ENCODE data around the gene CLNK.

The CLNK gene

DNA sequence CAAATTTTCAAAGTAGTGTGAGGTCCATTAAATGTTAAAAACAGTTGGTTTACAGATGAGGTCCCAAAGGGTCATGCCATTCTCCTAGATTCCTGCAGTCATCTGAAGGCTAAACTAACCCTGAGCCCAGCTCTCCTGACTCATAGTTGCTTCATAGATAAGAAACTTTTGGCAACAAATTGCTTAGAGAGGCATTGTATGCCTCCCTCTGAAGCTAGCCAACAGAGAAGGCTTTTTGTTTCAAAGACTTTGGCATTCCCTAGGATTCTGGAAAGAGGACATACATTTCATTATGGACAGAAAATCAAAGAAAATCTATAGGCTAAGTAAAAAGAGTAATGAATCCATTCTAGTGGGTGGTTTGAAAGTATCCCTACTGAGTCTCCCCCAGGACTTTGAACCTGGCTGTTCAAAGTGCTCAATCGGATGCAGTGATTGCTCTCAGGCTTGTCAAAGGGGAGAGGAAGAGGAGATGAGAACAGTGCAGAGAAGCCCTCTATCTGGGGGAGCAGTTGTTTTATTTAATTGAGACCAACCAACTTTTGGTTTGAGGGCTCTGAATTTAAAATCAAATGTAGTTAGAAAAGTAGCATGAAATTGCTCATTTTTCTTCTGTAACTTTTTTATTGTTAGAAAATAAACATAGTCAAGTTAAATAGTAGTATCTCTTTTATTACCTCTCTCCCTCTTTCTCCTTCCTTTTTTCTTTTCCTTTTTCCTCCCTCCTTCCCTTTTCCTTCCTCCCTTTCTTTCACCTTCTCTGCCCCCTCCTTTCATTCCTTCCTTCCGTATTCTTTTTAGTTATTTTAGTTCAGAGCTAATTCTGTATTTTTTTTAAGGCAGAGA, 155.1 kb downstream of the CLNK start:
- in situ Hi-C loops (cut with MboI; ENCODE audit: low sequenced_read_pairs) = loop anchor here (25.0 kb wide), 1 partner anchor 367 kb away; no protein-coding TSS in a partner anchor

DNA sequence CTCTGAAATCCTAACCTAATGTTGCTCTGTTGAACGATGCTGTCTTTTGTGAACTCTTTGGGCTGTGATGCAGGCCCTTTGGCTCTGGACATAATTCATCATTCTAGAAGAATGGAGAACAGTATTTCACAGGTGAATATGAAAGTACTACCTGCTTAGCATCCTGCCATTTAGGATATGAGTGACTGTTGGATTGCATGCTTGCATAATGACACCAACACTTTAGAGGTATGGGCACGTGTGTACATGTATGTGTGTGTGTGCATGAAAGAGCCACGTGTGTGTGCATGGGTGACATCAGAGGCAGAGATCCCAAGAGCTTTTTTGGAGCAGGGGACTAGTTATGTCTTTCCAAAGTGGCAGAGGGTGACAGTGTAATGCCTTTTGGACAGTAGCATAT, 157.1 kb downstream of the CLNK start:
- in situ Hi-C loops (cut with MboI; ENCODE audit: low sequenced_read_pairs) = loop anchor here (25.0 kb wide), 1 partner anchor 365 kb away; no protein-coding TSS in a partner anchor

DNA sequence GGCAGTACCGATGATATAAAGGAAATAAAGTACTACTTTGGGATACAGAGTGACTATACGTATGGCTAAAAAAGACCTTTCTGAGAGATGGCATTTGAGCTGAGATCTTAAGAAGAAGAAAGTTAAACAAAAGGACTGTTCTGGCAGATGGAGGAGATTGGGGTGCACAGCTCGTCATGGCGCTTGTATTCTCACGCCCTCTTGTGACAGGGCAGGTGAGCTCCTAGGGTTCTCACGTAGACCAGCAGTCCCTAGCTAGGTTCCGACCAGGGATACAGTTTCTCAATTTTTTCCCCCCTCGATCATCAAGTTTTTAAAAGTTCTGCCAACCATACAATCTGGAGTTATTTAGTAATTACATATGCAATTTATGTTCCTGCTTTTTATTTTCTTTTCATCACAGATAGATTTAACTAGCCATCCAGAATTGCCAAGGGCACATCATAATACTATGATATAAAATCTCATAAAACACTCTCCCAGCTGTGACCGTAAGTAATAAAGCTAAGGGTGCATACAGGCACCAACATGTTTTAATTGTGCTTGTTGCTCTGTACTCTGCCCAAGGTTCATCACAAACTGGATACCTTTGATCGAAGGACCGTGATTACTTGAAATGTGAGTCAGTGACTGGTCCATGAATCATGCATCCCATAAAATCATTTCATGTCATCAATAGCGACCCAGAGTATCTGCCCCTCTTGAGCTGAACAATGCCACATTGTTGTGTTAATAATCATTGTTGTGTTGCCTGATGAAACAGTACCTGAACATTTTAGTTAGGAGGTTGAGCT, 157.9 kb downstream of the CLNK start:
- in situ Hi-C loops (cut with MboI; ENCODE audit: low sequenced_read_pairs) = loop anchor here (25.0 kb wide), 1 partner anchor 364 kb away; no protein-coding TSS in a partner anchor

DNA sequence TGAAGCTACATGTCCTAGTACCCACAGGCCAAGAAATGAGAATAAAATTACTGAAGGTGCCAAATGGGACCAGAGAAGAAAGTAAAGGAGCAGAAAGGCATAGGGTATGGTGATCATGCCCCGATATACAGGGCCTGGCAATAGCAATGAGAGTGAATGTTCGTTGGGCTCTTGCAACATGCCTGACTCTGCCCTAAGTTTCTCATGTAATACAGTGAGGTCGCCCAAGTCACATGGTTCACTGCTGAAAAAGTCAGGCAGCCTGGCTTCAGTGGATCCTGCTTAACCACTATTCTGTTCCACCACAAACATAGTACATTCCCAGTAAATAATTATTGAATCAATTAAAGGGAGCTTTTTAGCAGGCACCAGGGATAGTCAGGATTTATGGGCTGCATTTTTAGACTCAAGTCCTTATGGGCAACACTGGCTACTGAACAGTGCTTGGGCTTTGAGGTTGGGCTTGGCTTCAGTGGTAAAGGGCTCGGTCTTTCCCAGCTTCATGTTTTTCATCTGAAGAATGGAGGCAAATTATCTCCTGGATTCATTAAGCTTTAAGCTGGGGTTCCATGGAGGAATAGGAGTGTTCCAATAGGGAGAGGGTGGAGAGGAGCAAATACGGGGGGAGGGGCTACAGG, 160.3 kb downstream of the CLNK start:
- in situ Hi-C loops (cut with MboI; ENCODE audit: low sequenced_read_pairs) = no loop called here

DNA sequence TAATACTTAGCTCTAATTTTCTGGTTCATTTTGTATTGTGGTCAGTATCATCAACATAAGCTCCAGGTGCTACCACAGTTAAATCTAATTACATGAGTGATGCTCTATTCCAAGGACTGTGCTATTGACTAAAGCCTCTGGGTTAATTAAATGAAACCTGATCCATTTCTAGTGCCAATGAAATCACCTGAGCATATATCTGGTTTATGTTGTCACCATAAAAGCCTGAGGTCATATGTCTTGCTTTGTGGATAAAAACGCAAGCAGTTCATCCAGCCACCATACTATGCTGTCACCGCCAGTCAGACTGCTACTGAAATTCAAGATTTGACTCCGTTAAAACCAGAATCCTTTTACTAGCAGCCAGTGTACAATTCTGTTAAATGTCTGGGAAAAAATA, 163.1 kb downstream of the CLNK start:
- in situ Hi-C loops (cut with MboI; ENCODE audit: low sequenced_read_pairs) = no loop called here

DNA sequence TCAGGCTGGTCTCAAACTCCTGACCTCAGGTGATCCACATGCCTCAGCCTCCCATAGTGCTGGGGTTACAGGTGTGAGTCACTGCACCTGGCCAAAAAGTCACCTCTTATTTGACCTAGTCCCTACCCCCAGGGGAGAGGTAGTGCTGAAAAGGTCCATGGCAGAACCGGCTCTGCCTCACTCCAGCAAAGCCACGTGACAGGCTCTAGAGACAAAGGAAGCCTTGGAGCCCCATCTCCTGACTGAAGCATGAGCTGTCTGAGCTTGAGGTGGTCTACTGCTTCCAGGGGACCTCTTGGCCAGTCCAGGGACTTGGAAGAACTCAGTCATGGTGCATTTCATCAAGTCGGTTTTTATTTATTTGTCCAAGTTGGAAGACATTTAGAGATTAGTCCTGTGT, 174.8 kb downstream of the CLNK start:
- in situ Hi-C loops (cut with MboI; ENCODE audit: low sequenced_read_pairs) = no loop called here

DNA sequence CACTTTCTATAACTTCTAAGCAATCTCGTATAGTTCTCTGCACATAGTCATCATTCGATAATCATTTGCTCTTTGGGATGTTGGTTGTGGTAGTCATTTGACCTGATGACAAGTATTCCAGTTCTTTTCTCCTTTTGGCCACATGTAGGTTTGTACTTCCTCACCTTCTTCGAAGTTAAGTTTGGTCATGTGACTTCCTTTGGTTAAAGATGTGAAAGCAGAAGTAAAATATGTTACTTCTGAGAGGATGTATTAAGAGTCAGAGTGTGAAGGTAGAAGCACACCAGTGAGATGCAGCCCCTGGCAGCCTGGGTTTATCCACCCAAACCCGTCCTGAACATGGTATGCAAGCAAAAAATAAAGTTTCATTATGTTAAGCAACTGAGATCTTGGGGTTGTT, 178.5 kb downstream of the CLNK start:
- in situ Hi-C loops (cut with MboI; ENCODE audit: low sequenced_read_pairs) = no loop called here

DNA sequence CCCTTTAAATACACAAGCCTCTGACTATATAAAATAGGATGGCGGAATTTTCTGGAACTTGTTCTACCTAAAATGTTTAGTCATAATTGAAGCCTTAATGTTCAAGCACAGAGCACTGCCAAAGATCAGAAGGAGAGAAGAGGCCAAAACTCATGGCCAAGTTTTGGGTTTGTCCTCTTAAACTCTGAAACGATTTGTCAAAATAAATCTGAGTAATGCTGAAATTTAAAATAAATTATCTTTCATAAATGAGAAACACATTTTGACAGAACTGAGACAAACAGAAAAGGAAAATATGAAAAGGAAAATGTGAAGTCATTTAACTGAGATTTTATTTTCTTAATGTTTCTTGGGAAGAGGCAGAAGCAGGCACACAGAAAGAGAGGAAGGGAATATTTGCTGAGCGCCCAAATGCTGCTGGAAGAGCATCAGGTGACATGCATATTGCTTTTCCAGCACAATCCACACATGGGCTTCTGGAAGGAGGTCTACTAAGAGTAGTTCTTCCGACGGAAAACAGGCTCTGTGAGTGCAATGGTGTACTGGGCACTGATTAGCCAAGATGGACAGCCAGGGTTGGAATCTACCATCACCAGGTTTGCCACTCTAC, 179.9 kb downstream of the CLNK start:
- in situ Hi-C loops (cut with MboI; ENCODE audit: low sequenced_read_pairs) = no loop called here

DNA sequence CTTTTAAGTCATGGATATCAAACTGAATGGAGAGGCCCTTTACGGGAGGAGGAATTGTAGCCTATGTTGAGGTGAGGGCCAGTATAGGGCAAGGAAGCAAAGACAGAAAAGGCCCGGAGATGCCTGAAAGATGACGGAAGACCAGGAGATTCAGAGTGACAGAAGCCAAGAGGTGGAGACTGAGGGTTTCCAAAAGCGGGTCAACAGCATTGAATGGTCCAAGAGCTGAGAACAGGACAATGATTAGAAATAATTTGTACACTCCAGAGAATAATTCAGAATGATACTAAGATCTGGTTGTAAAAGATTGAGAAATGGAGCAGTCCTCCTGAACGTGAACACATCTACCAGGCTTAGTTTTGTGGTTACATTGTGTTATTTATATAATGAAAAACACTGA, 181.9 kb downstream of the CLNK start:
- in situ Hi-C loops (cut with MboI; ENCODE audit: low sequenced_read_pairs) = no loop called here

DNA sequence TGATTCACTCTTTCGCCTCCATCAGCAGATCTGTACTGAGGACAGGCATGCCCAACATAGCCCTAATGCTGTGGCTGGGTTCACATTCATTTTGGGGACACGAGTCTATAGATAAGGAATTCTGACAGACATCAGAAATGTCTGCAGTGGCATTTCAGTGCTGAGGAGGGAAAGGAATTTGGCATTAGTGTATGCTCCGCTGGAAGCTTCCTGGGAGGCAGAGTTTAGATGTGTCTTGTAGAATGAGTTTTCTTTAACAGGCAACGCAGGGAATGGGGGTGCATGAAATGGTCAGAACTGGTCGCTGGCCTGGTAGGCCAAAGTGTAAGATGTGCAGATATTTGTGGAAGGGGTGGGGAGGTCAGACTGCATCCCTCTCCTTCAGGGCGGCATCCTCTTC, 183.8 kb downstream of the CLNK start:
- in situ Hi-C loops (cut with MboI; ENCODE audit: low sequenced_read_pairs) = no loop called here

DNA sequence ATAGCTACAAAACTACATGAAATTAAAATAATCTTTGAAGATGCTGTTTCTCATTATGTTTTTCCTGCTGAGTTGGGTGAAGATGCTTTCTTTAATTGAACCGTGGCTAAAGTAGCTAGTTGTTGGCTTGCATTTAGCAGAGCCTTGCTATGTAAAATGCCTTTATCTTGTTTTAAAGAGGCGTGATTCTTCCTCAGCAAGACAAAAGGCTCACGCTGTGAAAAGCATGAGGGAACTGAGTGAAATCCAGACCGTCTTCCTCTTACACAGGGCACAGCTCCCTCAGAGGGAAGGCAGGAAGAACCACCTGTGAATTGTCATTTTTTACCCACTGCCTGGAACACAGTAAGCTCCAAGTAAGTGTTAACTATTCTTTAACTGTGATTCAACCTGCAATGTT, 188.4 kb downstream of the CLNK start:
- in situ Hi-C loops (cut with MboI; ENCODE audit: low sequenced_read_pairs) = no loop called here

DNA sequence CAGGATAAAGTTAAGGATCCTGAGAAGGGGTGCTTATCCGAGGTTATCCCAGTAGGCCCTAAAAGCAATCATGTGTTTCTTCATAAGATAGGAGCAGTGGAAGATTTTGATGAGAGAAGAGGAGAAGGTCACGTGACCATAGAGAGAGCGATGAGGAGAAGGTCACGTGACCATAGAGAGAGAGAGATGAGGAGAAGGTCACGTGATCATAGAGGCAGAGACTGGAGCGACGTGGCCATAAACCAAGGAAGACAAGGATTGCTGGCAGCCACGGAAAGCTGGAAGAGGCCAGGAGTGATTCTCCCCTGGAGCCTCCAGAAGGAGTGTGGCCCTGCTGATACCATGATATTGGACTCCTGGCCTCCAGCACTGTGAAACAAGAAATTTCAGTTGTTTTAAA, 188.9 kb downstream of the CLNK start:
- in situ Hi-C loops (cut with MboI; ENCODE audit: low sequenced_read_pairs) = no loop called here

DNA sequence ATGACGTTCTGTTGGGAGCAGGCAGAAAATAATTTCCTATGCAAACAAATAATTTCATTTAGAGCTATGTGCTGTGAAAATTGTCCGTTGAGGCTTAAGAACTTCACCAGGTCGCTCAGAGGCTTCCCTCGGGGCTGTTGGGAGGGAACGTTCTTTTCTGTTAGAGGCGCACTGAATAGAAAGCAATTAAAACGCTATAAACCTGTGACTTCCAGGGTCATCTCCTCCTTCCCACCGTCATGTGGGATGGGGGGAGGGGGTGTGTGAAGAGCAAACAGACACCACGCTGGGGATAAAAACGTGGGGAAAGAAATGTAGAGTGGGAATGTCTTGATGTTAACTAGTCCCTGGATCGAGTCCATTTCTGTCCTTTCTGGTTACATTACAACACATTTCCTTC, 192.1 kb downstream of the CLNK start:
- in situ Hi-C loops (cut with MboI; ENCODE audit: low sequenced_read_pairs) = no loop called here

DNA sequence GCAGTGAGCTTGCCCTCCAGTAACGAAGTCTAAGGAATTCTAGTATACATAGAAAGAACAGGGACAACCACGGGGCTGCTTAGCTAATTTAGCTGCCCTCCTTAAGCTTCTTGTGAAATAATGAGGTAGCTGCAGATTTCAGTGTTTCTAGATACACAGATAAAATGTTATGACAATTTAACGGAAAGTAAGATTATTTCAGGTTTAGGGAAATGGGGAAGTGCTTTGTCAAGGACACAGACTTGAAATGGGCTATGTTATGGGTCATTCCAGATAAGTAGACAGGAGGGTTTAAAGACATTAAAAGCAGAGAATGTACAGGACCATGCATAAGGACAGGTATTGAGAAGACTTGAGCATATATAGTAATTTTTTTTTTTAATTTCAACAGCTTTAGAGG, 193.2 kb downstream of the CLNK start:
- in situ Hi-C loops (cut with MboI; ENCODE audit: low sequenced_read_pairs) = no loop called here

DNA sequence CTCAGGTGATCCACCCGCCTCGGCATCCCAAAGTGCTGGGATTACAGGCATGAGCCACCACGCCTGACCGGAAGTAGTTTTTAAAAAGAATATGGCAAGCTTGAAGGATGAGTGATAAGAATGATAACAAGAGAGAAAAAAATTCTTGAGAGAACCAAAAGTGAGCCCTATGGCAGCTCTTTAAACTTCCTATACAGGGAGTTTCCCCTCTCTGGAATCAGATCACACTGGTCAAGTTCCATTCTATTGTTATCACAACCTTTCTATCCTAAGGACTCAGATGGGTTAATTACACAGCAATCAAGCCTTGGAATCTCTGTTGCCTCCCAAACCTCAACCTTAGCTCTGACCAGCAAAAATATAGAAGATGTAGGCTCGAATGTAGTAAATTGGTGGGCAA, 193.6 kb downstream of the CLNK start:
- in situ Hi-C loops (cut with MboI; ENCODE audit: low sequenced_read_pairs) = no loop called here

DNA sequence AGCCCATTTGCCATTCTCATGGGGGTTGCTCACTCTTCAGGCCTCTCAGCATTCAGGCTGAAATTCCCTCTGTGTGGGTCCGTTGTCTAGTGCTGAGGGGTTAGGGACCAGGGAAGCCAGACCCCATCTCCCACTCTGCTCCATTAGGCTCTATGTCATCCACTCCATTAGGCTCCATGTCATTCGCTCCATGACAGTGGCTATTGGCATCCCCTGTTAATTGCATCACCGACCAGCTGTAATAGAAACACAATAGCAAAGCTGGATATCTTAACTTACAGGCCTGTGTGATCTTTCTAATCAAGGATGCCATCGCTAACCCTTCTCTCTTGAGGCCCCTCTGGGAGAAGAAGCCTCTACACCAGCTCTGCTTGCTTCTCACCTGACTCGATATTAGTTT, 201.7 kb downstream of the CLNK start:
- in situ Hi-C loops (cut with MboI; ENCODE audit: low sequenced_read_pairs) = no loop called here

DNA sequence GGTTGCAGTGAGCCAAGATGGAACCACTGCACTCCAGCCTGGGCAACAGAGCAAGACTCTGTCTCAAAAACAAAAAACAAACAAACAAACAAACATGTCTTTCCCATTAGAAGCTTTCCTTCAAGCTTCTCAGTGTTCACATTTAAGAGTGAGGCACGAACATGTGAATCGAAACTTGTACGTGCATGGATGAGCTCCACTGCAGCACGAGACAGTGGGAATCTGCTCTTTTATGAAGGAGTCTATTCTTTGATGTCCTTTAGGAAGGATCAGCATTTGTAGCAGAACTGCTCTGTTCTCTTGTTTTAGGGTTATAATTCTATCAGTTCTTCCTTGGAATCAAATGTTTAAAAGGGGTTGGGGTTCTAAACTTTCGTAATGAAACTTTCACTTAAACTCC, 204.0 kb downstream of the CLNK start:
- in situ Hi-C loops (cut with MboI; ENCODE audit: low sequenced_read_pairs) = no loop called here

DNA sequence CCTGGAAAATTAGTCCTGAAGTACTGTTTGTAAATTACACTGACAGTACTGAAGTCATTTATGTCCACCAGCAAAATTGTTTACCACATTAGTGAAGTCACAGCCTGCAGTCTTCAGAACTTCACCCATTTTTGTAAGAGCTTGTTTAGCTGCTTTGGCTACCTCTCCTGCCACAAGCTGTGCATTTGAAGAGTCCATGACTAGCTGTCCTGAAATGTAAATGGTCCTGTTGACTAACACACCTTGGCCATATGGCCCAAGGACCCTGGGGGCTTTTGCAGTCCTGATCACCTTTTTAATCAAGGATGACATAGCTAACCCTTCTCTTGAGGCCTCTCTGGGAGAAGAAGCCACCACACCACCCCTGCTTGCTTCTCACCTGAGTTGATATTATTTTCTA, 205.9 kb downstream of the CLNK start:
- in situ Hi-C loops (cut with MboI; ENCODE audit: low sequenced_read_pairs) = no loop called here

DNA sequence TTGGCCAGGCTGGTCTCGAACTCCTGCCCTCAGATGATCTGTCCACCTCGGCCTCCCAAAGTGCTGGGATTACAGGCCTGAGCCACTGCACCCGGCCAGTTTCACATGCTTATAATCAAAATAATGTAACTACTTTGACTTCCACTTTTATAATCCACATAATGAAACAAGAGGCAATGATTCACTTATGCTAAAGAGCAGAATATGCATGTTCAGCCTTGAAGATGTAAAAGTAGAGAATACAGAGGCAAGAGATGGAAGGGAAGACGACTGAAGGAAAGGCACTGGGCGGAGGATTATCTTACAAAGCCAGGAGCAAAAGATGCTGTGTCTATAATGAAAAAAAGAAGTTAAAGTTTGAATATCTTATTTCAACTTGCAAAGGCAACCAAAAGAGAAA, 214.1 kb downstream of the CLNK start:
- in situ Hi-C loops (cut with MboI; ENCODE audit: low sequenced_read_pairs) = no loop called here

DNA sequence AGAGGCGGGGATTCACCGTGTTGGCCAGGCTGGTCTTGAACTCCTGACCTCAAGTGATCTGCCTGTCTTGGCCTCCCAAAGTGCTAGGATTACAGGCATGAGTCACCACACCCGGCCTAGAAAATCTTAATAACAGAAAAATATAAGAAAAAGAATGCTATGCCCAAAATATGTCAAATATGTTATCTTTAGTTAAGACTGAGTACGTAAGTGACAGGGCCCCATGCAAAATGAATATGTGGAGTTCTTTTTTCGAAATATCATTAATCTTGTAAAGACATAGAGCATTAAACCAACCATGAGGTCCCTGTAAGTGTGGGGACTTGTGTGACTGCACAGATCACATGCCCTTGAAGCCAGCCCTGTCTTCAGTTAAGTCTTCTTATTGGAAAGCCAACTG, 218.4 kb downstream of the CLNK start:
- in situ Hi-C loops (cut with MboI; ENCODE audit: low sequenced_read_pairs) = no loop called here

DNA sequence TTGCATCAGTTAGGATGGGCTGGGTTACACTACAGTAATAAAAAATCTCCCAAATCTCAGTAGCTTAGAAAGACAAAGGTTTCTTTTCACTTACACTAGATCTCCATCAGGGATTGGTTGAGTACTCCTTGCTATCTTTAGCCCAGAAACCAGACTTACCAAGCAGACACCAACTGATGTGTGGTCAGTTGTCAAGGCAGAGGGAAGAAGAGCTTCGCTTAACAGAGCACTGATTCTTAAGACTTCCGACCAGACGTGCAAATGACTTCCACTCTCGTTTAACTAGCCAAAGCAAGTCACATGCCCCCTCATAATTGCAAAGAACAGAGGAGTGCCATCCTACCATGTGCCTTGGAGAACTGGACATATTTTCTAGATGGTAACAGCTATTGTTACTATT, 221.7 kb downstream of the CLNK start:
- in situ Hi-C loops (cut with MboI; ENCODE audit: low sequenced_read_pairs) = no loop called here
